Brain microvascular endothelial cell (primary cell): ENCODE results near the gene MRPS27.

Source experiments
- DNase-seq: peaks from one replicate; pipeline ENCODE4 v3.0.0-alpha.2; 2020
- H3K27ac ChIP-seq: fragments of 250-450 bp; sonication (Bioruptor Pico); 2 replicates; pipeline ENCODE4 v1.5.1; 2020; ENCODE audit warnings: mild to moderate bottlenecking, moderate library complexity
- H3K27me3 ChIP-seq: fragments of 250-450 bp; sonication (Bioruptor Pico); replicated peaks from 2 replicates; pipeline ENCODE4 v1.5.1; 2020; ENCODE audit warnings: mild to moderate bottlenecking
- H3K36me3 ChIP-seq: fragments of 250-450 bp; sonication (Bioruptor Pico); replicated peaks from 2 replicates; pipeline ENCODE4 v1.5.1; 2020; ENCODE audit warnings: mild to moderate bottlenecking
- H3K4me3 ChIP-seq: 2 replicates; pipeline ENCODE4 v1.5.1; 2011; ENCODE audit warnings: low read depth, mild to moderate bottlenecking, control low read depth, low read length, moderate library complexity
- CTCF ChIP-seq: IDR thresholded peaks from 2 replicates; pipeline ENCODE4 v1.5.1; 2011; ENCODE audit warnings: low read depth, mild to moderate bottlenecking, moderate library complexity, low read length, control low read depth, inconsistent platforms; ENCODE audit errors: missing control alignments
- in situ Hi-C: cut with HindIII; loops from 2 replicates; pipeline ENCODE4 v1.10.0; 2017; ENCODE audit warnings: low sequenced_read_pairs, low pct_ligation_motif_present

MRPS27 gene

DNA sequence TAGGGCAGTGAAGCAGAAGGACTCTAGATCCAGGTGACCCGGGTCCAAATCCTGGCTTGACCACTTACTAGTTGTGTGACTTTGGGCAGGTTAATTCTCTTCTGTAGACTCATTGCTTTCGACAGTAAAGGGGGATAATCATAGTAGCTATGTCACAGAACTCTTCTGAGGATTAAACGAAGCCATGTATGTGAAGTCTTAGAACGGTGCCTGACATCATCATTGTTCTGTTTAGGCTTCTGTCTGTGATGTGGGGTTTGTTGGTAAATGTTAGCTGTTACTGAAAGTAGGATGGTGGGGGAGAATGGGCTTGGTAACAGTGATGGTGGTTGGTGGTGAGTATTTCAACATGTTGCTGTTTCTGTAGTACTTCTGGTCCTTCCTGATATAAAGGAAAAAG is 139.1 kb downstream of the MRPS27 start:
- no peak for TF ChIP-seq CTCF
- Histone ChIP-seq H3K36me3 (peaks cover 26% of the 10 kb centered on the region), H3K4me3 (no peak overlapping the region), H3K27me3 (no peaks in the 10 kb centered on the region), H3K27ac (no peak overlapping the region)
- in situ Hi-C loops, result no loop called here
- DNase-seq, result no peak

DNA sequence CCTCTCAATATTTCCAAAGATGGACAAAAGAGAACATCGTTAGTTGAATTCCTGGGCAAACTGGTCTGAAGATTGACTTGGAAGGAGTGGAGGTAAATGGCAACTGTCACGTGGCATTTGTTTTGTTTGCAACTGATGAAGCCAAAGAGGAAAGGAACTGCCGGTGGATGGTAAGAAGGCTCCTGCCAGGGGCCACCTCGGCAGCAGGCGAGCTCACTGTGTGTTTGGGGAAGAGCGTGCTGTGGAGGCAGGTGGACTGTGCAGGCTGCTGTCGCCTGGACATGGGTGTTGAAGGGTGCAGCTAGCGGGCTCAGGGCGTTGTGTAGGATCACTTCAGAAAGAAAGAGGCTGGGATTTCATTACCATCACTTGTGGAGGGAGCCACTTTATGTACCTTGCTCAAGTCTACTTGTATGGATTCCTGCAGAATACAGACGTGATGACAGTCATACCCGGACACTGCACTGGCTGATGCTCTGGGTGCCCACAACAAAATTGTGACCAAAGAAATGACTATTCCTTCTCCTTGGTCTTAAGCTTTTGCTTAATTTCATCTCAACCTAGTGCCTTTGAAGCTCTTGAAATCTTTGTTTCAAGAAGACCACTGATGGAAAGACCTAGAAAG is 140.1 kb downstream of the MRPS27 start:
- DNase-seq, result no peak
- TF ChIP-seq CTCF, result no peak
- H3K4me3 ChIP-seq, result peak overlapping the region; percentile 29
- in situ Hi-C loops, result no loop called here
- H3K27ac ChIP-seq, result peak overlapping the region; percentile 88
- H3K27me3 ChIP-seq, result no peaks in the 10 kb centered on the region
- peaks cover 18% of the 10 kb centered on the region for H3K36me3 ChIP-seq

- H3K27ac ChIP-seq, result peak overlapping the region; percentile 88
Measured at GRCh38 chr5:72179028-72179815, 140.8 kb downstream of the MRPS27 start.

GRCh38 chr5:72177538-72177937 is 142.5 kb downstream of the MRPS27 start:
- in situ Hi-C loops, result no loop called here
- Histone ChIP-seq H3K27me3 (no peaks in the 10 kb centered on the region), H3K4me3 (no peak overlapping the region), H3K27ac (no peak overlapping the region), H3K36me3 (peaks cover 4% of the 10 kb centered on the region)
- DNase-seq, result no peak
- no peak for TF ChIP-seq CTCF

More at GRCh38 chr5:72179028-72179815, 140.8 kb downstream of the MRPS27 start:
- H3K4me3 ChIP-seq, result peak overlapping the region; percentile 29
- in situ Hi-C loops, result no loop called here
- TF ChIP-seq CTCF, result no peak
- DNase-seq, result peak; percentile 89
- peaks cover 11% of the 10 kb centered on the region for H3K36me3 ChIP-seq
- no peaks in the 10 kb centered on the region for H3K27me3 ChIP-seq

- no peak for TF ChIP-seq CTCF
- Histone ChIP-seq H3K36me3 (peaks cover 6% of the 10 kb centered on the region), H3K4me3 (no peak overlapping the region), H3K27me3 (no peaks in the 10 kb centered on the region), H3K27ac (no peak overlapping the region)
- in situ Hi-C loops, result no loop called here
- DNase-seq, result no peak
Measured at GRCh38 chr5:72172786-72173185, 147.3 kb downstream of the MRPS27 start.
